Hematopoietic multipotent progenitor cell (in vitro differentiated cells): Measurements from ENCODE around the gene ANXA3. TPM values are rescaled to one million over a fixed set of nuclear protein-coding genes. Genes with fewer than 3 reads are reported as not detected.
"Not testable (repeated sequence)": the region's sequence is repeated elsewhere in the genome, so short reads cannot be mapped to it uniquely, and the experiment has no call there.

Experiments used
- DNase-seq, 3 donors: peaks; one replicate each; pipeline ENCODE4 v3.0.0-alpha.2; 2011 to 2015; ENCODE audit warnings: low read depth in 2 of 3, low spot score in 2 of 3
- total RNA-seq: library from RNA; depleted of rRNA; stranded (reverse); fragments of >200 nt; gene quantifications from one replicate; pipeline ENCODE4 v1.2.3, GENCODE V29; 2012

Gene ANXA3
- total RNA-seq, 1 donor: 4.6 TPM

GRCh38 chr4:78569306-78569821 is 17.8 kb downstream of the ANXA3 start:
- no peak for DNase-seq

- DNase-seq: no peak
Observed at GRCh38 chr4:78570117-78570516, 18.5 kb downstream of the ANXA3 start.

- no peak for DNase-seq
Observed at GRCh38 chr4:78571804-78572203, 20.2 kb downstream of the ANXA3 start.

- no peak for DNase-seq
Observed at GRCh38 chr4:78578674-78579425, 27.3 kb downstream of the ANXA3 start.

GRCh38 chr4:78581618-78582017 is 30.0 kb downstream of the ANXA3 start:
- DNase-seq: no peak

- DNase-seq: no peak
Observed at GRCh38 chr4:78584863-78585547, 33.4 kb downstream of the ANXA3 start.

- no peak for DNase-seq
Observed at GRCh38 chr4:78585633-78586032, 34.1 kb downstream of the ANXA3 start.

- DNase-seq: no peak
Observed at GRCh38 chr4:78588894-78589545, 37.5 kb downstream of the ANXA3 start.

GRCh38 chr4:78591404-78591803 is 39.8 kb downstream of the ANXA3 start:
- DNase-seq: no peak

GRCh38 chr4:78592088-78592783 is 40.7 kb downstream of the ANXA3 start:
- peak in 2 of 3 donors; percentile 24 to 43 for DNase-seq

- DNase-seq: no peak
Observed at GRCh38 chr4:78596111-78596742, 44.7 kb downstream of the ANXA3 start.

- not testable (repeated sequence) for DNase-seq
Observed at GRCh38 chr4:78598431-78598830, 46.9 kb downstream of the ANXA3 start.

- no peak for DNase-seq
Observed at GRCh38 chr4:78599147-78599546, 47.6 kb downstream of the ANXA3 start.

- peak in 2 of 3 donors; percentile 39 to 63 for DNase-seq
Observed at GRCh38 chr4:78599931-78600375, 48.4 kb downstream of the ANXA3 start.

GRCh38 chr4:78601013-78601412 is 49.4 kb downstream of the ANXA3 start:
- DNase-seq: no peak

- no peak for DNase-seq
Observed at GRCh38 chr4:78602334-78602733, 50.8 kb downstream of the ANXA3 start.

GRCh38 chr4:78603384-78603783 is 51.8 kb downstream of the ANXA3 start:
- no peak for DNase-seq

- DNase-seq: no peak
Observed at GRCh38 chr4:78604988-78605387, 53.4 kb downstream of the ANXA3 start.

- no peak for DNase-seq
Observed at GRCh38 chr4:78606035-78606434, 54.5 kb downstream of the ANXA3 start.

GRCh38 chr4:78606530-78607095 is 55.0 kb downstream of the ANXA3 start:
- no peak for DNase-seq
